Hepatocyte (in vitro differentiated cells): ENCODE results near the gene OAF. TPM values are rescaled to one million over a fixed set of nuclear protein-coding genes. Genes with fewer than 3 reads are reported as not detected.

ENCODE experiments used
- DNase-seq: peaks from one replicate; pipeline ENCODE4 v3.0.0-alpha.2; 2016; ENCODE audit warnings: low spot score
- H2AFZ ChIP-seq: fragments of 200-600 bp; sonication (generic); 2 replicates; pipeline ENCODE4 v1.6.0; 2016; ENCODE audit warnings: antibody characterized with exemption, mild to moderate bottlenecking
- H3K27ac ChIP-seq: fragments of 200-600 bp; sonication (generic); 2 replicates; pipeline ENCODE4 v1.5.1; 2016; ENCODE audit warnings: mild to moderate bottlenecking
- H3K27me3 ChIP-seq: fragments of 200-600 bp; sonication (generic); 2 replicates; pipeline ENCODE4 v1.6.1; 2016
- H3K36me3 ChIP-seq: fragments of 200-600 bp; sonication (generic); replicated peaks from 2 replicates; pipeline ENCODE4 v1.5.1; 2016; ENCODE audit warnings: low read depth; ENCODE audit not compliant: insufficient read depth
- H3K4me1 ChIP-seq: fragments of 200-600 bp; sonication (generic); 2 replicates; pipeline ENCODE4 v1.5.1; 2016; ENCODE audit warnings: mild to moderate bottlenecking, moderate library complexity; ENCODE audit not compliant: insufficient read depth
- H3K4me2 ChIP-seq: fragments of 200-600 bp; sonication (generic); 2 replicates; pipeline ENCODE4 v1.6.0; 2016
- H3K4me3 ChIP-seq: fragments of 200-600 bp; sonication (generic); 2 replicates; pipeline ENCODE4 v1.5.1; 2016; ENCODE audit warnings: mild to moderate bottlenecking
- H3K79me2 ChIP-seq: fragments of 200-600 bp; sonication (generic); 2 replicates; pipeline ENCODE4 v1.6.0; 2017; ENCODE audit warnings: mild to moderate bottlenecking
- H3K9me2 ChIP-seq: fragments of 200-600 bp; sonication (generic); replicated peaks from 2 replicates; pipeline ENCODE4 v1.6.0; 2017; ENCODE audit warnings: mild to moderate bottlenecking; ENCODE audit not compliant: insufficient read depth
- H3K9me3 ChIP-seq: fragments of 200-600 bp; sonication (generic); 2 replicates; pipeline ENCODE4 v1.5.1; 2016; ENCODE audit warnings: low read depth, mild to moderate bottlenecking
- H4K20me1 ChIP-seq: fragments of 200-600 bp; sonication (generic); 2 replicates; pipeline ENCODE4 v1.6.0; 2016; ENCODE audit warnings: mild to moderate bottlenecking; ENCODE audit not compliant: insufficient read depth, poor library complexity, severe bottlenecking
- CTCF ChIP-seq: fragments of 200-600 bp; sonication (generic); IDR thresholded peaks from 2 replicates; pipeline ENCODE4 v1.5.1; 2016; ENCODE audit warnings: antibody characterized with exemption, mild to moderate bottlenecking; ENCODE audit not compliant: poor library complexity
- EZH2 ChIP-seq: fragments of 200-600 bp; sonication (generic); IDR thresholded peaks from 2 replicates; pipeline ENCODE4 v1.6.1; 2016; ENCODE audit warnings: antibody characterized with exemption, mild to moderate bottlenecking, borderline replicate concordance
- EZH2phosphoT487 ChIP-seq: fragments of 200-600 bp; sonication (generic); IDR thresholded peaks from one replicate; pipeline ENCODE4 v1.6.1; 2018; ENCODE audit warnings: antibody characterized with exemption, mild to moderate bottlenecking, low read depth, moderate library complexity; ENCODE audit not compliant: unreplicated experiment, severe bottlenecking
- WGBS: methylation state at CpG from one replicate; pipeline ENCODE4 v1.1.6; 2016; ENCODE audit warnings: low lambda C conversion rate; ENCODE audit errors: missing lambda C conversion rate; 5-methylcytosine and 5-hydroxymethylcytosine counted together
- polyA plus RNA-seq: library from polyadenylated mRNA; unstranded; fragments of >200 nt; fragmentation: Nextera tagmentation; extraction: Ambion mirVana; gene quantifications from 2 replicates; pipeline ENCODE4 v1.2.1, GENCODE V29; 2016
- total RNA-seq: library from RNA; depleted of rRNA; stranded (reverse); fragments of >200 nt; gene quantifications from 2 replicates; pipeline ENCODE4 v1.2.3, GENCODE V29; 2014

OAF gene
- total and polyA plus RNA-seq, 2 experiments from 2014 or later, result 63.9 to 102 TPM

- Histone ChIP-seq H2AFZ (no peak overlapping the region), H3K27me3 (no peaks in the 10 kb centered on the region), H3K36me3 (no peaks in the 10 kb centered on the region), H3K4me2 (peak overlapping the region; percentile 27), H3K9me3 (no peaks in the 10 kb centered on the region), H3K4me3 (no peak overlapping the region), H3K9me2 (no peaks in the 10 kb centered on the region), H3K27ac (peak overlapping the region; percentile 53), H3K4me1 (peaks cover 56% of the 10 kb centered on the region), H3K79me2 (peaks cover 56% of the 10 kb centered on the region), H4K20me1 (peaks cover 13% of the 10 kb centered on the region)
- DNase-seq, result no peak
- no peak for TF ChIP-seq EZH2phosphoT487
- no peak for TF ChIP-seq CTCF
- TF ChIP-seq EZH2, result no peak
- WGBS, result 62% methylated on average over 10 of the region's 12 CpGs
Observed at GRCh38 chr11:120217941-120218694, 7.3 kb downstream of the OAF start.

GRCh38 chr11:120218695-120219033 is 7.8 kb downstream of the OAF start:
- Histone ChIP-seq H3K79me2 (peaks cover 51% of the 10 kb centered on the region), H2AFZ (no peak overlapping the region), H3K27ac (no peak overlapping the region), H3K9me3 (no peaks in the 10 kb centered on the region), H3K4me1 (peaks cover 50% of the 10 kb centered on the region), H3K36me3 (no peaks in the 10 kb centered on the region), H3K27me3 (no peaks in the 10 kb centered on the region), H3K4me2 (peak overlapping the region; percentile 27), H3K4me3 (no peak overlapping the region), H4K20me1 (peaks cover 13% of the 10 kb centered on the region), H3K9me2 (no peaks in the 10 kb centered on the region)
- 84% methylated on average over 10 of the region's 10 CpGs for whole genome bisulfite sequencing
- TF ChIP-seq CTCF, result no peak
- TF ChIP-seq EZH2phosphoT487, result no peak
- no peak for TF ChIP-seq EZH2
- no peak for DNase-seq

GRCh38 chr11:120219232-120219937 is 8.6 kb downstream of the OAF start:
- H3K36me3 ChIP-seq, result no peaks in the 10 kb centered on the region
- H2AFZ ChIP-seq, result no peak overlapping the region
- WGBS, result 77% methylated on average over 12 of the region's 13 CpGs
- H3K79me2 ChIP-seq, result peaks cover 44% of the 10 kb centered on the region
- no peaks in the 10 kb centered on the region for H3K27me3 ChIP-seq
- no peak for TF ChIP-seq EZH2phosphoT487
- H3K4me3 ChIP-seq, result no peak overlapping the region
- no peak overlapping the region for H3K27ac ChIP-seq
- H3K9me2 ChIP-seq, result no peaks in the 10 kb centered on the region
- no peaks in the 10 kb centered on the region for H3K9me3 ChIP-seq
- DNase-seq, result no peak
- peaks cover 13% of the 10 kb centered on the region for H4K20me1 ChIP-seq
- peaks cover 48% of the 10 kb centered on the region for H3K4me1 ChIP-seq
- no peak overlapping the region for H3K4me2 ChIP-seq
